ENCODE data around the gene FGF19. TPM values are rescaled to one million over a fixed set of nuclear protein-coding genes. Genes with fewer than 3 reads are reported as not detected.

FGF19 gene
- total and polyA plus RNA-seq, 9 of the 15 experiments (the other 6 are each of a cell fraction or from before 2014, with no cell fraction given), result 0.11 TPM; not detected in 8

DNA sequence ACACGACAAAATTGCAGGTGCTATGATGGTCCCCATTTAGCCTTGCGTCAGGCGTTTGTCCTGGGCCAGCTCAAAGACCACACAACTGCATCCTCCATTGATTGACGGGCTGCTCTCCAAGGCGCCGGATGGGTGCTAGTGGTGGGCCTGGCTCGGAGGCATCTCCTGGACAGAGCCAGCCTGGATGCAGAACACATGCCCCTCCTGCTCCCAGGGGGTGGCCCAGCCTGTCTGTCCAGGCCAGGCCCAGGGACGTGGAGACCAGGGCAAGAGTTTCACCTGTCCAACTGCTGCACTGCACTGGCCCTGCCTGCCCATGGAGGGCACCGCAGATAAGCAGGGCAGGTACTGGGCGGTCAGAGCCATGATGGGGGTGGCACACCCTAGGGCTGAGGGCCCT is 23.4 kb upstream of the FGF19 start:
- ATAC-seq, result no peak
- FAIRE-seq, result no peak

DNA sequence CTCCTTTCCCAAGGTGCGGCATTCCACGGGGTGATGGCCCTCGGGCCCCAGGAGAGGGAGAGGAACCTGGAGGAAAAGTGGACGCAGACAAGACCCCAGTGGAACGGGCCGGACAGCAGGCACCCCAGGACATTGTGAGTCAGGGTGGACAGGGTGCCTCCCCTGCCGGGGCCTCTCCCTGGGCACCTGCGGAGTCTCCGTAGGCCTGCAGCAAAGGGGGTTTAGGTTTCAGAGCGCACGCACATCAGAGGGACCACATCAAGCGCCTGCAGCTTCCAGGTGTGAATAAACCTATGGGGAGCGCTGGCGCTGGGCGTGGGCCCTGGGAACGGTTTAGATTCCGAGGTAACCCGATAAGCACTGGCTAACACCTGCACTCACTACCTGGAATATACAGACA is 22.7 kb upstream of the FGF19 start:
- H3K9me3 ChIP-seq (replicated peaks; ENCODE audit: control insufficient read depth, insufficient read depth, low read depth, low read length), result no peaks in the 10 kb centered on the region
- no peaks in the 10 kb centered on the region for H3K36me3 ChIP-seq (ENCODE audit: control insufficient read depth, insufficient read depth, low read length)
- H3K4me2 ChIP-seq (ENCODE audit: insufficient read depth, low read length), result no peak overlapping the region
- ATAC-seq, result no peak
- H3K4me1 ChIP-seq (replicated peaks in 1 of 2; ENCODE audit: control insufficient read depth in 2 of 2, insufficient read depth in 2 of 2, low read length in 2 of 2), result no peaks in the 10 kb centered on the region
- peaks cover 25 to 82% of the 10 kb centered on the region in 2 experiments; a peak in 4 of 5 replicates for H3K27me3 ChIP-seq (ENCODE audit: control insufficient read depth in 2 of 2, insufficient read depth in 2 of 2, low read length in 2 of 2)
- H3K9me1 ChIP-seq (ENCODE audit: control insufficient read depth, insufficient read depth, low read length), result no peaks in the 10 kb centered on the region
- BruUV-seq (replicated peaks), result no TSS peak
- H2AFZ ChIP-seq (ENCODE audit: low read depth, low read length), result no peak overlapping the region
- no peaks in the 10 kb centered on the region for H3K79me2 ChIP-seq (ENCODE audit: control insufficient read depth, insufficient read depth, low read length)
- peak overlapping the region in 1 of 2 experiments; percentile 17; a peak in 1 of 4 replicates for H3K9ac ChIP-seq (ENCODE audit: insufficient read depth in 1 of 2, low read depth in 2 of 2, low read length in 2 of 2)
- FAIRE-seq, result no peak
- TF ChIP-seq SMARCE1 (IDR thresholded peaks at IDR 0.05) (no peak), FOXP1 (CRISPR knock-in tag; IDR thresholded peaks at IDR 0.05) (no peak), PHTF2 (CRISPR knock-in tag; IDR thresholded peaks at IDR 0.05) (no peak), DACH1 (IDR thresholded peaks at IDR 0.05; ENCODE audit: partially characterized antibody) (no peak)
- no peak overlapping the region for H3K27ac ChIP-seq (ENCODE audit: extremely low read depth, low read depth, low read length)
- no peak overlapping the region for H3K4me3 ChIP-seq
- POLR2A ChIA-PET, result interaction anchor here (0.5 kb wide), 1 partner anchor 19 kb away, joined by 3 read pairs; no protein-coding TSS in a partner anchor
- in situ Hi-C loops (cut with MboI), result no loop called here
- under 1% methylated on average over 17 of the region's 18 CpGs for WGBS (ENCODE audit: insufficient coverage, low coverage, missing lambda C conversion rate)
- intact Hi-C loops (cut with micrococcal nuclease), result no loop called here
- DNase-seq (ENCODE audit: extremely low read depth in 1 of 4, low spot score in 3 of 4), result no peak
- CTCF ChIA-PET (ENCODE audit: low intra/inter-chr PET ratio), result no interaction called here
- no peaks in the 10 kb centered on the region for H4K20me1 ChIP-seq (replicated peaks; ENCODE audit: control insufficient read depth, insufficient read depth, low read length)

More for the DNA sequence above, 23.4 kb upstream of the FGF19 start:
- intact Hi-C loops (cut with micrococcal nuclease), result no loop called here
- Histone ChIP-seq H3K4me2 (ENCODE audit: insufficient read depth, low read length) (no peak overlapping the region), H3K9me3 (replicated peaks; ENCODE audit: control insufficient read depth, insufficient read depth, low read depth, low read length) (no peaks in the 10 kb centered on the region), H2AFZ (ENCODE audit: low read depth, low read length) (no peak overlapping the region), H3K9ac (ENCODE audit: insufficient read depth in 1 of 2, low read depth in 2 of 2, low read length in 2 of 2) (no peak overlapping the region), H3K27ac (ENCODE audit: extremely low read depth, low read depth, low read length) (no peak overlapping the region), H3K4me1 (replicated peaks in 1 of 2; ENCODE audit: control insufficient read depth in 2 of 2, insufficient read depth in 2 of 2, low read length in 2 of 2) (no peaks in the 10 kb centered on the region), H3K9me1 (ENCODE audit: control insufficient read depth, insufficient read depth, low read length) (no peaks in the 10 kb centered on the region), H3K79me2 (ENCODE audit: control insufficient read depth, insufficient read depth, low read length) (no peaks in the 10 kb centered on the region), H4K20me1 (replicated peaks; ENCODE audit: control insufficient read depth, insufficient read depth, low read length) (no peaks in the 10 kb centered on the region), H3K36me3 (ENCODE audit: control insufficient read depth, insufficient read depth, low read length) (no peaks in the 10 kb centered on the region), H3K27me3 (ENCODE audit: control insufficient read depth in 2 of 2, insufficient read depth in 2 of 2, low read length in 2 of 2) (peaks cover 17 to 81% of the 10 kb centered on the region in 2 experiments; a peak in 4 of 5 replicates), H3K4me3 (no peak overlapping the region)
- WGBS (ENCODE audit: insufficient coverage, low coverage, missing lambda C conversion rate), result 0% methylated on average over 10 of the region's 10 CpGs
- TF ChIP-seq MAFK (IDR thresholded peaks at IDR 0.05; ENCODE audit: low read length) (no peak), NFIX (CRISPR knock-in tag; IDR thresholded peaks at IDR 0.05; ENCODE audit: low read depth) (no peak)
- in situ Hi-C loops (cut with MboI), result no loop called here
- BruUV-seq (replicated peaks), result no TSS peak
- POLR2A ChIA-PET, result interaction anchor here (1.0 kb wide), 1 partner anchor 12 kb away, joined by 3 read pairs; no protein-coding TSS in a partner anchor
- CTCF ChIA-PET (ENCODE audit: low intra/inter-chr PET ratio), result no interaction called here
- DNase-seq (ENCODE audit: extremely low read depth in 1 of 4, low spot score in 3 of 4), result no peak
